Skeletal muscle cell (primary cell): ENCODE results near the gene TMEM150A.
"Not testable (repeated sequence)": the region's sequence is repeated elsewhere in the genome, so short reads cannot be mapped to it uniquely, and the experiment has no call there.

Experiments used
- DNase-seq: peaks from one replicate; pipeline ENCODE4 v3.0.0-alpha.2; 2010; ENCODE audit warnings: low read depth
- H3K4me3 ChIP-seq: 2 replicates; pipeline ENCODE4 v1.5.1; 2011; ENCODE audit warnings: low read depth, mild to moderate bottlenecking, control low read depth, low read length, moderate library complexity

Gene TMEM150A

GRCh38 chr2:85602476-85603234 is at the start of gene TMEM150A:
Gene TMEM150A, minus strand, starts transcription at chr2:85602698. Its CDS starts 750 bp downstream, at chr2:85601948.
- peak; percentile 65 for DNase-seq
- H3K4me3 ChIP-seq: peak within 1 kb of the TSS; percentile 64

GRCh38 chr2:85652056-85652455 is 49.6 kb upstream of the TMEM150A start:
- DNase-seq: no peak
- H3K4me3 ChIP-seq: no peak overlapping the region

GRCh38 chr2:85651097-85651496 is 48.6 kb upstream of the TMEM150A start:
- no peak for DNase-seq
- no peak overlapping the region for H3K4me3 ChIP-seq

GRCh38 chr2:85650456-85650855 is 48.0 kb upstream of the TMEM150A start:
- no peak for DNase-seq
- H3K4me3 ChIP-seq: no peak overlapping the region

GRCh38 chr2:85649201-85650190 is 47.0 kb upstream of the TMEM150A start:
- DNase-seq: no peak
- H3K4me3 ChIP-seq: no peak overlapping the region

- no peak for DNase-seq
Measured at GRCh38 chr2:85648619-85649018, 46.1 kb upstream of the TMEM150A start.

GRCh38 chr2:85647823-85648526 is 45.5 kb upstream of the TMEM150A start:
- H3K4me3 ChIP-seq: no peak overlapping the region
- DNase-seq: no peak

More at GRCh38 chr2:85648619-85649018, 46.1 kb upstream of the TMEM150A start:
- H3K4me3 ChIP-seq: no peak overlapping the region

GRCh38 chr2:85646166-85646565 is 43.7 kb upstream of the TMEM150A start:
- DNase-seq: no peak
- no peak overlapping the region for H3K4me3 ChIP-seq

- DNase-seq: no peak
- H3K4me3 ChIP-seq: no peak overlapping the region
Measured at GRCh38 chr2:85644909-85645308, 42.4 kb upstream of the TMEM150A start.

- no peak for DNase-seq
Measured at GRCh38 chr2:85642725-85643124, 40.2 kb upstream of the TMEM150A start.

GRCh38 chr2:85635636-85636035 is 33.1 kb upstream of the TMEM150A start:
- no peak for DNase-seq
- H3K4me3 ChIP-seq: no peak overlapping the region

More at GRCh38 chr2:85642725-85643124, 40.2 kb upstream of the TMEM150A start:
- H3K4me3 ChIP-seq: no peak overlapping the region

- no peak overlapping the region for H3K4me3 ChIP-seq
- DNase-seq: no peak
Measured at GRCh38 chr2:85635011-85635410, 32.5 kb upstream of the TMEM150A start.

GRCh38 chr2:85631316-85631715 is 28.8 kb upstream of the TMEM150A start:
- no peak for DNase-seq

GRCh38 chr2:85628658-85629057 is 26.2 kb upstream of the TMEM150A start:
- DNase-seq: no peak
- no peak overlapping the region for H3K4me3 ChIP-seq

More at GRCh38 chr2:85631316-85631715, 28.8 kb upstream of the TMEM150A start:
- H3K4me3 ChIP-seq: no peak overlapping the region

- no peak for DNase-seq
- no peak overlapping the region for H3K4me3 ChIP-seq
Measured at GRCh38 chr2:85623991-85624390, 21.5 kb upstream of the TMEM150A start.

GRCh38 chr2:85621338-85621737 is 18.8 kb upstream of the TMEM150A start:
- no peak for DNase-seq
- H3K4me3 ChIP-seq: no peak overlapping the region

- H3K4me3 ChIP-seq: no peak overlapping the region
- DNase-seq: no peak
Measured at GRCh38 chr2:85619617-85620016, 17.1 kb upstream of the TMEM150A start.

- not testable (repeated sequence) for H3K4me3 ChIP-seq
Measured at GRCh38 chr2:85617723-85618122, 15.2 kb upstream of the TMEM150A start.

GRCh38 chr2:85615413-85615728 is 12.9 kb upstream of the TMEM150A start:
- no peak overlapping the region for H3K4me3 ChIP-seq

More at GRCh38 chr2:85617723-85618122, 15.2 kb upstream of the TMEM150A start:
- not testable (repeated sequence) for DNase-seq

GRCh38 chr2:85614757-85615156 is 12.3 kb upstream of the TMEM150A start:
- H3K4me3 ChIP-seq, DNase-seq: not testable (repeated sequence)

More at GRCh38 chr2:85615413-85615728, 12.9 kb upstream of the TMEM150A start:
- DNase-seq: no peak
